ENCODE measurements around the gene QARS1.
A peak's percentile ranks its signal among the peaks of the same experiment; 100 is the strongest.

The QARS1 gene

GRCh38 chr3:49121132-49121736, 16.7 kb upstream of the QARS1 start:
- no peaks in the 10 kb centered on the region for H3K9me2 ChIP-seq (replicated peaks; ENCODE audit: insufficient read depth, low read length)
- no peaks in the 10 kb centered on the region for H4K20me1 ChIP-seq (ENCODE audit: low read depth, low read length)
- H3K9me3 ChIP-seq (ENCODE audit: insufficient read depth, low read length), result no peaks in the 10 kb centered on the region
- peak overlapping the region; percentile 90 for H3K4me2 ChIP-seq (ENCODE audit: low read depth, low read length, poor library complexity, severe bottlenecking)
- peaks cover 15% of the 10 kb centered on the region for H3F3A ChIP-seq (ENCODE audit: insufficient read depth)
- peaks cover 9% of the 10 kb centered on the region; the same call in 1 of the 2 replicates for H3K79me2 ChIP-seq (ENCODE audit: insufficient read depth, low read length)
- peak overlapping the region; percentile 67 for H2AFZ ChIP-seq (ENCODE audit: low read depth, low read length, severe bottlenecking)
- TF ChIP-seq EZH2phosphoT487 (conservative IDR thresholded peaks at IDR 0.05; ENCODE audit: low read length) (no peak), CTCF (IDR thresholded peaks at IDR 0.05; ENCODE audit: insufficient read depth, low read length, poor library complexity, severe bottlenecking) (no peak)
- peak overlapping the region; percentile 59 for H3K27ac ChIP-seq (ENCODE audit: low read depth, low read length)
- no peaks in the 10 kb centered on the region for H3K27me3 ChIP-seq (ENCODE audit: low read length)
- peak overlapping the region; percentile 94 for H3K9ac ChIP-seq (ENCODE audit: low read length)
- 0 out of 2 replicates have a peak, but pooled peaks cover 3% of the 10 kb centered on the region for H3K36me3 ChIP-seq (ENCODE audit: low read length)
- peak overlapping the region; percentile 72 for H3K4me3 ChIP-seq (ENCODE audit: insufficient read depth, low read length, poor library complexity, severe bottlenecking)

GRCh38 chr3:49120438-49121131, 16.0 kb upstream of the QARS1 start, which contains the start of gene USP19:
Gene USP19 (minus strand): TSS chr3:49120823. CDS start chr3:49119145, 1,678 bp downstream.
- peak within 1 kb of the TSS; percentile 67 for H2AFZ ChIP-seq (ENCODE audit: low read depth, low read length, severe bottlenecking)
- H3K36me3 ChIP-seq (ENCODE audit: low read length), result 0 out of 2 replicates have a peak, but pooled peaks cover 3% of the 10 kb centered on the region
- no peaks in the 10 kb centered on the region for H4K20me1 ChIP-seq (ENCODE audit: low read depth, low read length)
- peak within 1 kb of the TSS; percentile 94 for H3K9ac ChIP-seq (ENCODE audit: low read length)
- H3K9me3 ChIP-seq (ENCODE audit: insufficient read depth, low read length), result no peaks in the 10 kb centered on the region
- no peaks in the 10 kb centered on the region for H3K27me3 ChIP-seq (ENCODE audit: low read length)
- H3K4me2 ChIP-seq (ENCODE audit: low read depth, low read length, poor library complexity, severe bottlenecking), result peak within 1 kb of the TSS; percentile 90
- peaks cover 15% of the 10 kb centered on the region for H3F3A ChIP-seq (ENCODE audit: insufficient read depth)
- no peaks in the 10 kb centered on the region for H3K9me2 ChIP-seq (replicated peaks; ENCODE audit: insufficient read depth, low read length)
- peaks cover 9% of the 10 kb centered on the region; the same call in 1 of the 2 replicates for H3K79me2 ChIP-seq (ENCODE audit: insufficient read depth, low read length)
- peak within 1 kb of the TSS; percentile 59 for H3K27ac ChIP-seq (ENCODE audit: low read depth, low read length)
- H3K4me3 ChIP-seq (ENCODE audit: insufficient read depth, low read length, poor library complexity, severe bottlenecking), result peak within 1 kb of the TSS; percentile 72
- no peak for TF ChIP-seq CTCF (IDR thresholded peaks at IDR 0.05; ENCODE audit: insufficient read depth, low read length, poor library complexity, severe bottlenecking)
- TF ChIP-seq EZH2phosphoT487 (conservative IDR thresholded peaks at IDR 0.05; ENCODE audit: low read length), result no peak

DNA sequence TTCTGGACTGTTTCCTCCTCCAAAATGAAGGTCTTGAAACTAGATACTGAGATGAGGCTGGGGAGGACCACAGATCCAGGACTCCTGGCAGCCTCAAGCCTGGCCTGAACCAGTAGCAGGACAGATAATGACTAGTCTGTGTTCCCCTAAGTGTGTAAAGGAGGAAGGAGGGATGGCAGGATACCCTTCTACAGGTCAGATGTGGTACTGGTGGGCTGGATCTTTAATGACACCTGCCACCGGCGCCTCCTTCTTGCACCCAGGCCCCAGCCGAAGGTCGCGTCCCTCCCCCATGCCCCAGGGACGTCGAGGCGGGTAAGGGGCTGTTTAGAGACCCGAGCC, 15.5 kb upstream of the QARS1 start:
- peak overlapping the region; percentile 59 for H3K27ac ChIP-seq (ENCODE audit: low read depth, low read length)
- H3K9me3 ChIP-seq (ENCODE audit: insufficient read depth, low read length), result no peaks in the 10 kb centered on the region

More for the DNA sequence above, 15.5 kb upstream of the QARS1 start:
- H3K79me2 ChIP-seq (ENCODE audit: insufficient read depth, low read length), result peaks cover 9% of the 10 kb centered on the region; the same call in 1 of the 2 replicates
- 0 out of 2 replicates have a peak, but pooled peaks cover 3% of the 10 kb centered on the region for H3K36me3 ChIP-seq (ENCODE audit: low read length)
- H3K27me3 ChIP-seq (ENCODE audit: low read length), result no peaks in the 10 kb centered on the region
- peak overlapping the region; percentile 72 for H3K4me3 ChIP-seq (ENCODE audit: insufficient read depth, low read length, poor library complexity, severe bottlenecking)
- H3K9ac ChIP-seq (ENCODE audit: low read length), result peak overlapping the region; percentile 94
- H3K4me2 ChIP-seq (ENCODE audit: low read depth, low read length, poor library complexity, severe bottlenecking), result peak overlapping the region; percentile 90
- TF ChIP-seq CTCF (IDR thresholded peaks at IDR 0.05; ENCODE audit: insufficient read depth, low read length, poor library complexity, severe bottlenecking) (no peak), EZH2phosphoT487 (conservative IDR thresholded peaks at IDR 0.05; ENCODE audit: low read length) (no peak)
- H3F3A ChIP-seq (ENCODE audit: insufficient read depth), result peaks cover 15% of the 10 kb centered on the region
- H4K20me1 ChIP-seq (ENCODE audit: low read depth, low read length), result no peaks in the 10 kb centered on the region
- peak overlapping the region; percentile 67 for H2AFZ ChIP-seq (ENCODE audit: low read depth, low read length, severe bottlenecking)
- H3K9me2 ChIP-seq (replicated peaks; ENCODE audit: insufficient read depth, low read length), result no peaks in the 10 kb centered on the region

Data from SU-DHL-6 (cell line).